B cell (primary cell): ENCODE data around the gene EXOC4. TPM values are rescaled to one million over a fixed set of nuclear protein-coding genes. Genes with fewer than 3 reads are reported as not detected.

ENCODE experiments used
- ATAC-seq: fragments of 200-7000 bp; cut with Tn5 transposase; one replicate; pipeline ENCODE4 v1.10.0; 2021; ENCODE audit warnings: low read depth, mild to moderate bottlenecking, moderate number of reproducible peaks, moderate library complexity
- CTCF ChIA-PET: fragments of 350-600 bp; sonication (Branson Sonifier 250); formaldehyde crosslinking; loops from one replicate; lab custom pipeline; 2021; ENCODE audit warnings: antibody characterized with exemption, inconsistent platforms; lab: Charles Lee
- POLR2A ChIA-PET: fragments of 350-600 bp; sonication (Branson Sonifier 250); formaldehyde crosslinking; loops from one replicate; lab custom pipeline; 2021; ENCODE audit warnings: antibody characterized with exemption; lab: Charles Lee
- DNase-seq: peaks from one replicate; pipeline ENCODE4 v3.0.0; 2013
- H2AFZ ChIP-seq: 2 replicates; pipeline ENCODE4 v1.6.1; 2012; ENCODE audit warnings: mild to moderate bottlenecking, low read depth, low read length; ENCODE audit not compliant: insufficient read depth, poor library complexity, severe bottlenecking
- H3K27ac ChIP-seq, 2 donors: 1 replicate in 1 of 2; 2 replicates in 1 of 2; pipeline ENCODE4 v1.5.1; 2012 to 2013; ENCODE audit warnings: low read length in 2 of 2, mild to moderate bottlenecking in 2 of 2, moderate library complexity in 1 of 2
- H3K27me3 ChIP-seq, 4 experiments: fragments of 200-600 bp in 1 of 4; sonication (generic) in 1 of 4; replicated peaks in 1 of 4; 1 replicate in 2 of 4; 2 replicates in 2 of 4; pipeline versions ENCODE4 v1.6.1 to v1.7.0; 2013 to 2016; ENCODE audit warnings: low read length in 3 of 4, mild to moderate bottlenecking in 2 of 4, mixed read lengths in 1 of 4, moderate library complexity in 1 of 4; ENCODE audit not compliant: insufficient read depth in 4 of 4, control insufficient read depth in 3 of 4; ENCODE audit errors: control extremely low read depth in 1 of 4
- H3K36me3 ChIP-seq, 2 experiments: replicated peaks in 1 of 2; 1 replicate in 1 of 2; 2 replicates in 1 of 2; pipeline versions ENCODE4 v1.6.1 to v1.7.1; 2013; ENCODE audit warnings: low read length in 1 of 2; ENCODE audit not compliant: insufficient read depth in 2 of 2, control insufficient read depth in 1 of 2; ENCODE audit errors: control extremely low read depth in 1 of 2, extremely low read depth in 1 of 2
- H3K4me1 ChIP-seq, 2 donors: fragments of 200-600 bp in 1 of 2; sonication (generic) in 1 of 2; 1 replicate in 1 of 2; 2 replicates in 1 of 2; pipeline versions ENCODE4 v1.5.1 to v1.6.1; 2013 to 2017; ENCODE audit warnings: low read length in 2 of 2; ENCODE audit not compliant: control insufficient read depth in 2 of 2, insufficient read depth in 2 of 2
- H3K4me2 ChIP-seq: replicated peaks from 2 replicates; pipeline ENCODE3; 2012; ENCODE audit warnings: mild to moderate bottlenecking, low read depth, low read length; ENCODE audit not compliant: poor library complexity, severe bottlenecking
- H3K4me3 ChIP-seq, 5 experiments: fragments of 200-600 bp in 1 of 5; sonication (generic) in 1 of 5; 1 replicate in 3 of 5; 2 replicates in 2 of 5; pipeline versions ENCODE4 v1.5.1 to v1.7.0; 2011 to 2016; ENCODE audit warnings: low read length in 4 of 5, mild to moderate bottlenecking in 4 of 5, low read depth in 2 of 5, control low read depth in 1 of 5, moderate library complexity in 1 of 5; ENCODE audit not compliant: insufficient read depth in 1 of 5; ENCODE audit errors: control extremely low read depth in 1 of 5, extremely low read depth in 1 of 5
- H3K79me2 ChIP-seq: fragments of 200-600 bp; sonication (generic); one replicate; pipeline ENCODE4 v1.6.0; 2016; ENCODE audit warnings: low read length; ENCODE audit not compliant: control insufficient read depth, insufficient read depth
- H3K9ac ChIP-seq: fragments of 200-600 bp; sonication (generic); 2 replicates; pipeline ENCODE4 v1.6.1; 2017; ENCODE audit warnings: mild to moderate bottlenecking, low read length, moderate library complexity
- H3K9me3 ChIP-seq, 3 donors: one replicate each; pipeline versions ENCODE4 v1.6.1 to v1.7.1; 2013; ENCODE audit warnings: low read length in 2 of 3; ENCODE audit not compliant: control insufficient read depth in 2 of 3, insufficient read depth in 1 of 3; ENCODE audit errors: control extremely low read depth in 1 of 3
- H4K20me1 ChIP-seq: 2 replicates; pipeline ENCODE4 v1.6.0; 2012; ENCODE audit warnings: mild to moderate bottlenecking, low read length; ENCODE audit not compliant: insufficient read depth, control insufficient read depth, poor library complexity, severe bottlenecking
- H3K27ac Mint-ChIP-seq: one replicate; pipeline ENCODE4 v1.8.0; 2021; ENCODE audit warnings: mixed read lengths
- H3K27me3 Mint-ChIP-seq: one replicate; pipeline ENCODE4 v1.8.0; 2021; ENCODE audit warnings: mixed read lengths
- H3K4me1 Mint-ChIP-seq: one replicate; pipeline ENCODE4 v1.8.0; 2021; ENCODE audit warnings: mixed read lengths
- H3K4me3 Mint-ChIP-seq: one replicate; pipeline ENCODE4 v1.8.0; 2021; ENCODE audit warnings: mixed read lengths
- H3K9me3 Mint-ChIP-seq: one replicate; pipeline ENCODE4 v1.8.0; 2022; ENCODE audit warnings: mixed read lengths; ENCODE audit not compliant: insufficient read depth
- CTCF ChIP-seq: fragments of 200-600 bp; IDR thresholded peaks from one replicate; pipeline ENCODE4 v1.8.0; 2022; ENCODE audit warnings: antibody characterized with exemption, mild to moderate bottlenecking
- EZH2 ChIP-seq: IDR thresholded peaks from 2 replicates; pipeline ENCODE4 v1.6.1; 2012; ENCODE audit warnings: borderline replicate concordance, low read depth, mild to moderate bottlenecking, moderate library complexity, low read length; ENCODE audit not compliant: insufficient read depth, poor library complexity, severe bottlenecking
- whole genome bisulfite sequencing: methylation state at CpG from one replicate; pipeline ENCODE4 v1.1.5; 2013; ENCODE audit warnings: missing lambda C conversion rate; ENCODE audit not compliant: insufficient coverage; 5-methylcytosine and 5-hydroxymethylcytosine counted together
- intact Hi-C: fragments of 100-400 bp; cut with micrococcal nuclease; formaldehyde crosslinking; loops from one replicate; pipeline ENCODE4 v1.10.0; 2022
- polyA plus RNA-seq: library from polyadenylated mRNA; depleted of rRNA; stranded (reverse); fragments of >200 nt; gene quantifications from 2 replicates; pipeline ENCODE4 v1.2.3, GENCODE V29; 2012
- total RNA-seq, 2 donors: library from RNA; stranded (reverse); fragments of 120-200 nt in 1 of 2; gene quantifications; 1 replicate in 1 of 2; 2 replicates in 1 of 2; pipeline versions ENCODE4 v1.2.3 to v1.2.4, GENCODE V29; 2013 to 2022

The EXOC4 gene
- total and polyA plus RNA-seq, 2 donors (not counting 1 experiment from before 2014, with no cell fraction given) = 16.7 to 135 TPM

- no peaks in the 10 kb centered on the region for H3K27me3 ChIP-seq
- TF ChIP-seq CTCF (no peak), EZH2 (no peak)
- H3K4me1 ChIP-seq = no peaks in the 10 kb centered on the region
- ChIA-PET CTCF (no interaction called here), POLR2A (no interaction called here)
- Mint-ChIP-seq H3K9me3 (no peaks in the 10 kb centered on the region), H3K27me3 (no peaks in the 10 kb centered on the region), H3K27ac (no peak overlapping the region), H3K4me1 (no peaks in the 10 kb centered on the region), H3K4me3 (no peak overlapping the region)
- DNase-seq (no peak), ATAC-seq (no peak)
- no peaks in the 10 kb centered on the region for H4K20me1 ChIP-seq
- H3K36me3 ChIP-seq = no peaks in the 10 kb centered on the region
- no peaks in the 10 kb centered on the region for H3K9me3 ChIP-seq
- H2AFZ ChIP-seq = no peak overlapping the region
- intact Hi-C loops = no loop called here
- no peak overlapping the region for H3K9ac ChIP-seq
- WGBS = no CpG with 5 or more reads among the region's 5 CpGs
- no peak overlapping the region for H3K27ac ChIP-seq
- H3K79me2 ChIP-seq = no peaks in the 10 kb centered on the region
- H3K4me3 ChIP-seq = no peak overlapping the region
- H3K4me2 ChIP-seq = no peak overlapping the region
These were observed 397.8 kb downstream of the EXOC4 start for GRCh38 chr7:133650487-133651300.

- no peaks in the 10 kb centered on the region for H3K4me1 ChIP-seq
- H3K27me3 Mint-ChIP-seq = no peaks in the 10 kb centered on the region
- no peak overlapping the region for H3K27ac Mint-ChIP-seq
- H3K4me3 Mint-ChIP-seq = no peak overlapping the region
- DNase-seq = no peak
- no peak overlapping the region for H3K27ac ChIP-seq
- CTCF ChIA-PET = no interaction called here
- H2AFZ ChIP-seq = no peak overlapping the region
- H3K79me2 ChIP-seq = no peaks in the 10 kb centered on the region
- no peaks in the 10 kb centered on the region for H4K20me1 ChIP-seq
- H3K9ac ChIP-seq = no peak overlapping the region
- no peaks in the 10 kb centered on the region for H3K9me3 Mint-ChIP-seq
- TF ChIP-seq CTCF = no peak
- TF ChIP-seq EZH2 = no peak
- no CpG with 5 or more reads among the region's 3 CpGs for WGBS
- no peak overlapping the region for H3K4me3 ChIP-seq
- ATAC-seq = no peak
- no peaks in the 10 kb centered on the region for H3K4me1 Mint-ChIP-seq
- H3K27me3 ChIP-seq = no peaks in the 10 kb centered on the region
- POLR2A ChIA-PET = no interaction called here
- H3K9me3 ChIP-seq = no peaks in the 10 kb centered on the region
- H3K4me2 ChIP-seq = no peak overlapping the region
- no peaks in the 10 kb centered on the region for H3K36me3 ChIP-seq
- intact Hi-C loops = no loop called here
These were observed 399.7 kb downstream of the EXOC4 start for GRCh38 chr7:133652547-133652946.
